Measurements from ENCODE around the gene PALLD. TPM values are rescaled to one million over a fixed set of nuclear protein-coding genes. Genes with fewer than 3 reads are reported as not detected.

Gene PALLD
- total RNA-seq, 1 experiment from 2014 or later: 6.5 TPM

- ChIA-PET CTCF (no interaction called here), POLR2A (no interaction called here)
- no peak overlapping the region for H3K4me3 ChIP-seq (ENCODE audit: low read depth in 2 of 2, low read length in 2 of 2)
- intact Hi-C loops (cut with micrococcal nuclease; ENCODE audit: unreplicated experiment) (loop anchor here (10.0 kb wide), 1 partner anchor 398 kb away; no protein-coding TSS in a partner anchor), in situ Hi-C loops (cut with HindIII; ENCODE audit: low pct_unique_long_range_greater_than_20kb, low sequenced_read_pairs) (no loop called here)
- no peaks in the 10 kb centered on the region for H3K27me3 ChIP-seq (ENCODE audit: control insufficient read depth, insufficient read depth, low read length)
- no TSS peak for BruUV-seq (replicated peaks)
- ATAC-seq (no peak), DNase-seq (ENCODE audit: low read depth, low spot score) (no peak)
- H3K9me3 ChIP-seq (ENCODE audit: control insufficient read depth, insufficient read depth, low read depth, low read length): no peaks in the 10 kb centered on the region
- TF ChIP-seq SIN3A (IDR thresholded peaks at IDR 0.05; ENCODE audit: borderline replicate concordance, insufficient read depth, low read depth, low read length) (no peak), REST (IDR thresholded peaks at IDR 0.05; ENCODE audit: insufficient read depth in 1 of 2, low read depth in 2 of 2, low read length in 1 of 2) (no peak), CTCF (IDR thresholded peaks at IDR 0.05) (no peak), TCF7L2 (IDR thresholded peaks at IDR 0.05; ENCODE audit: low read depth, low read length) (no peak), POLR2AphosphoS5 (IDR thresholded peaks at IDR 0.05; ENCODE audit: low read depth, low read length) (no peak)
- no peak overlapping the region for H3K27ac ChIP-seq (ENCODE audit: low read length)
- H3K36me3 ChIP-seq (ENCODE audit: control insufficient read depth, insufficient read depth, low read length): no peaks in the 10 kb centered on the region
- no peaks in the 10 kb centered on the region; the same call in 1 of the 2 replicates for H3K4me1 ChIP-seq (ENCODE audit: control insufficient read depth, insufficient read depth, low read length)
These were observed 20.0 kb downstream of the PALLD start for GRCh38 chr4:168516841-168517240.

- no peaks in the 10 kb centered on the region for H3K27me3 ChIP-seq (ENCODE audit: control insufficient read depth, insufficient read depth, low read length)
- ChIA-PET CTCF (interaction anchor here (0.6 kb wide), 2 partner anchors 491 to 529 kb away, joined by 6 read pairs; partner anchors contain the start of gene CBR4), POLR2A (no interaction called here)
- H3K4me3 ChIP-seq (ENCODE audit: low read depth in 2 of 2, low read length in 2 of 2): peak overlapping the region; percentile 45 to 67
- no peaks in the 10 kb centered on the region for H3K9me3 ChIP-seq (ENCODE audit: control insufficient read depth, insufficient read depth, low read depth, low read length)
- no peak for DNase-seq (ENCODE audit: low read depth, low spot score)
- intact Hi-C loops (cut with micrococcal nuclease; ENCODE audit: unreplicated experiment) (loop anchor here (10.0 kb wide), 1 partner anchor 395 kb away; no protein-coding TSS in a partner anchor), in situ Hi-C loops (cut with HindIII; ENCODE audit: low pct_unique_long_range_greater_than_20kb, low sequenced_read_pairs) (no loop called here)
- no peaks in the 10 kb centered on the region for H3K36me3 ChIP-seq (ENCODE audit: control insufficient read depth, insufficient read depth, low read length)
- peak overlapping the region; percentile 82 for H3K27ac ChIP-seq (ENCODE audit: low read length)
- TF ChIP-seq CTCF (IDR thresholded peaks at IDR 0.05) (no peak), POLR2AphosphoS5 (IDR thresholded peaks at IDR 0.05; ENCODE audit: low read depth, low read length) (no peak), TCF7L2 (IDR thresholded peaks at IDR 0.05; ENCODE audit: low read depth, low read length) (no peak), REST (IDR thresholded peaks at IDR 0.05; ENCODE audit: insufficient read depth in 1 of 2, low read depth in 2 of 2, low read length in 1 of 2) (no peak), SIN3A (IDR thresholded peaks at IDR 0.05; ENCODE audit: borderline replicate concordance, insufficient read depth, low read depth, low read length) (no peak)
- H3K4me1 ChIP-seq (ENCODE audit: control insufficient read depth, insufficient read depth, low read length): no peaks in the 10 kb centered on the region; the same call in 1 of the 2 replicates
- peak; percentile 65; the same call in 1 of the 2 replicates for ATAC-seq
- BruUV-seq (replicated peaks): no TSS peak
These were observed 22.7 kb downstream of the PALLD start for GRCh38 chr4:168519576-168519975.

All from Panc1 (cell line).